ENCODE results near the gene GMPPA. TPM values are rescaled to one million over a fixed set of nuclear protein-coding genes. Genes with fewer than 3 reads are reported as not detected.
A peak's percentile ranks its signal among the peaks of the same experiment; 100 is the strongest.

Gene GMPPA
- total and polyA plus RNA-seq, 9 of the 15 experiments (the other 6 are each of a cell fraction or from before 2014, with no cell fraction given), result 7.0 to 101 (median 66.7) TPM

GRCh38 chr2:219553168-219553417 lies 54.4 kb downstream of the GMPPA start:
- DNase-seq (ENCODE audit: extremely low read depth in 1 of 4, low spot score in 3 of 4) (no peak), ATAC-seq (no peak), FAIRE-seq (peak; percentile 11)
- H4K20me1 ChIP-seq (replicated peaks; ENCODE audit: control insufficient read depth, insufficient read depth, low read length), result no peaks in the 10 kb centered on the region
- TF ChIP-seq LARP7 (IDR thresholded peaks at IDR 0.05) (no peak), ILK (tag; IDR thresholded peaks at IDR 0.05; ENCODE audit: borderline replicate concordance, low read depth) (no peak), ZNF512 (tag; IDR thresholded peaks at IDR 0.05) (no peak), ESRRA (IDR thresholded peaks at IDR 0.05; ENCODE audit: borderline replicate concordance, low read depth) (no peak), TBL1XR1 (IDR thresholded peaks at IDR 0.05; ENCODE audit: low read length in 2 of 2) (no peak), ZNF778 (CRISPR knock-in tag; IDR thresholded peaks at IDR 0.05) (no peak)
- no TSS peak for BruUV-seq (replicated peaks)
- no peaks in the 10 kb centered on the region for H3K36me3 ChIP-seq (ENCODE audit: control insufficient read depth, insufficient read depth, low read length)
- H3K4me2 ChIP-seq (ENCODE audit: insufficient read depth, low read length), result peak overlapping the region; percentile 81
- peak overlapping the region in 1 of 2 experiments; percentile 73; a peak in 2 of 4 replicates for H3K9ac ChIP-seq (ENCODE audit: insufficient read depth in 1 of 2, low read depth in 2 of 2, low read length in 2 of 2)
- no peaks in the 10 kb centered on the region for H3K9me1 ChIP-seq (ENCODE audit: control insufficient read depth, insufficient read depth, low read length)
- H3K9me3 ChIP-seq (replicated peaks; ENCODE audit: control insufficient read depth, insufficient read depth, low read depth, low read length), result no peaks in the 10 kb centered on the region
- intact Hi-C loops (cut with micrococcal nuclease) (no loop called here), in situ Hi-C loops (cut with MboI) (no loop called here)
- H3K79me2 ChIP-seq (ENCODE audit: control insufficient read depth, insufficient read depth, low read length), result no peaks in the 10 kb centered on the region
- H3K4me1 ChIP-seq (replicated peaks in 1 of 2; ENCODE audit: control insufficient read depth in 2 of 2, insufficient read depth in 2 of 2, low read length in 2 of 2), result peaks cover 4 to 47% of the 10 kb centered on the region in 2 experiments; a peak in 3 of 5 replicates
- H3K27ac ChIP-seq (ENCODE audit: extremely low read depth, low read depth, low read length), result no peak overlapping the region
- peaks cover 0 to 8% of the 10 kb centered on the region in 2 experiments; a peak in 3 of 5 replicates for H3K27me3 ChIP-seq (ENCODE audit: control insufficient read depth in 2 of 2, insufficient read depth in 2 of 2, low read length in 2 of 2)
- WGBS (ENCODE audit: insufficient coverage, low coverage, missing lambda C conversion rate), result 32% methylated on average over 6 of the region's 7 CpGs
- ChIA-PET POLR2A (interaction anchor here (0.6 to 2.3 kb wide), 2 partner anchors 9 to 54 kb away, joined by 3 to 16 read pairs; no protein-coding TSS in a partner anchor), CTCF (ENCODE audit: low intra/inter-chr PET ratio) (no interaction called here)
- H2AFZ ChIP-seq (ENCODE audit: low read depth, low read length), result peak overlapping the region; percentile 92
- H3K4me3 ChIP-seq, result peak overlapping the region; percentile 68

All from K562 (cell line).